MCF 10A (cell line): ENCODE results near the gene CA7. TPM values are rescaled to one million over a fixed set of nuclear protein-coding genes. Genes with fewer than 3 reads are reported as not detected.

Experiments
- BruUV-seq: library from RNA; stranded (reverse); fragments of 400-500 nt; replicated peaks from 2 replicates; lab custom pipeline; 2021; lab: Mats Ljungman, UMichigan
- CTCF ChIA-PET: fragments of 300-600 bp; sonication (Branson Sonifier 250); formaldehyde crosslinking; extraction: SDS; loops from one replicate; lab custom pipeline; 2021; ENCODE audit warnings: antibody characterized with exemption, inconsistent platforms; lab: Yijun Ruan, JAX
- POLR2A ChIA-PET: fragments of 300-600, 350-650 bp; sonication (Branson Sonifier 250); formaldehyde crosslinking; extraction: SDS; loops from one replicate; lab custom pipeline; 2020; ENCODE audit warnings: antibody characterized with exemption, inconsistent platforms; lab: Yijun Ruan, JAX
- DNase-seq: peaks from one replicate; pipeline ENCODE4 v3.0.0-alpha.2; 2018; ENCODE audit not compliant: unreplicated experiment
- H3K27ac Mint-ChIP-seq: one replicate; pipeline ENCODE4 v1.8.0; 2022; ENCODE audit warnings: mild to moderate bottlenecking, low read depth, mixed read lengths; ENCODE audit not compliant: unreplicated experiment
- H3K27me3 Mint-ChIP-seq: one replicate; pipeline ENCODE4 v1.8.0; 2022; ENCODE audit warnings: mixed read lengths; ENCODE audit not compliant: insufficient read depth, unreplicated experiment
- H3K36me3 Mint-ChIP-seq: one replicate; pipeline ENCODE4 v1.8.0; 2022; ENCODE audit warnings: mild to moderate bottlenecking, moderate library complexity, mixed read lengths; ENCODE audit not compliant: insufficient read depth, unreplicated experiment
- H3K4me1 Mint-ChIP-seq: one replicate; pipeline ENCODE4 v1.8.0; 2022; ENCODE audit warnings: mixed read lengths; ENCODE audit not compliant: insufficient read depth, unreplicated experiment
- H3K4me3 Mint-ChIP-seq: one replicate; pipeline ENCODE4 v1.8.0; 2022; ENCODE audit warnings: mild to moderate bottlenecking, moderate library complexity, mixed read lengths; ENCODE audit not compliant: unreplicated experiment
- H3K9me3 Mint-ChIP-seq: one replicate; pipeline ENCODE4 v1.8.0; 2022; ENCODE audit warnings: mixed read lengths; ENCODE audit not compliant: unreplicated experiment
- CTCF ChIP-seq: fragments of 200-600 bp; IDR thresholded peaks from one replicate; pipeline ENCODE4 v1.8.0; 2022; ENCODE audit warnings: antibody characterized with exemption, mild to moderate bottlenecking; ENCODE audit not compliant: unreplicated experiment
- intact Hi-C: fragments of 100-400 bp; cut with micrococcal nuclease; formaldehyde crosslinking; loops from 2 replicates; pipeline ENCODE4 v1.14.1; 2022
- total RNA-seq: library from RNA; stranded (reverse); gene quantifications from 2 replicates; pipeline ENCODE4 v1.2.3, GENCODE V29; 2022

Gene CA7
- total RNA-seq, 1 experiment from 2014 or later: not detected

GRCh38 chr16:66811043-66811442, 33.2 kb upstream of the CA7 start:
- Mint-ChIP-seq H3K27ac (no peak overlapping the region), H3K4me1 (no peaks in the 10 kb centered on the region), H3K9me3 (no peaks in the 10 kb centered on the region), H3K36me3 (peaks cover 97% of the 10 kb centered on the region), H3K4me3 (no peak overlapping the region), H3K27me3 (no peaks in the 10 kb centered on the region)
- no peak for TF ChIP-seq CTCF
- BruUV-seq: no TSS peak
- intact Hi-C loops: no loop called here
- no peak for DNase-seq
- CTCF ChIA-PET: interaction anchor here (0.6 to 1.5 kb wide), 3 partner anchors 57 to 249 kb away, joined by 3 to 6 read pairs (median 3); no protein-coding TSS in a partner anchor
- POLR2A ChIA-PET: interaction anchor here (1.9 kb wide), 1 partner anchor 18 kb away, joined by 5 read pairs; no protein-coding TSS in a partner anchor

GRCh38 chr16:66814734-66815133, 29.5 kb upstream of the CA7 start:
- no peak for DNase-seq
- H3K4me1 Mint-ChIP-seq: no peaks in the 10 kb centered on the region
- H3K27ac Mint-ChIP-seq: no peak overlapping the region
- intact Hi-C loops: no loop called here
- TF ChIP-seq CTCF: no peak
- no peaks in the 10 kb centered on the region for H3K27me3 Mint-ChIP-seq
- no TSS peak for BruUV-seq
- no peaks in the 10 kb centered on the region for H3K9me3 Mint-ChIP-seq
- H3K4me3 Mint-ChIP-seq: no peak overlapping the region
- CTCF ChIA-PET: interaction anchor here (1.0 to 3.3 kb wide), 3 partner anchors 15 to 63 kb away, joined by 3 to 23 read pairs (median 5); partner anchors contain the start of genes DYNC1LI2 and NAE1
- peaks cover 97% of the 10 kb centered on the region for H3K36me3 Mint-ChIP-seq
- POLR2A ChIA-PET: interaction anchor here (1.1 kb wide), 1 partner anchor 15 kb away, joined by 5 read pairs; no protein-coding TSS in a partner anchor

- Mint-ChIP-seq H3K4me3 (no peak overlapping the region), H3K36me3 (peaks cover 82% of the 10 kb centered on the region), H3K4me1 (peaks cover 14% of the 10 kb centered on the region), H3K9me3 (no peaks in the 10 kb centered on the region), H3K27ac (no peak overlapping the region), H3K27me3 (no peaks in the 10 kb centered on the region)
- no peak for DNase-seq
- POLR2A ChIA-PET: interaction anchor here (1.0 to 1.1 kb wide), 2 partner anchors 20 to 58 kb away, joined by 3 to 4 read pairs; partner anchors contain the start of gene CA7
- no TSS peak for BruUV-seq
- TF ChIP-seq CTCF: no peak
- CTCF ChIA-PET: interaction anchor here (0.6 to 3.6 kb wide), 5 partner anchors 44 to 217 kb away, joined by 3 to 28 read pairs (median 3); no protein-coding TSS in a partner anchor
- intact Hi-C loops: no loop called here
These were observed 20.2 kb upstream of the CA7 start for GRCh38 chr16:66824006-66824405.
